ENCODE data around the gene ZNF593. TPM values are rescaled to one million over a fixed set of nuclear protein-coding genes. Genes with fewer than 3 reads are reported as not detected.

ZNF593 gene
- total RNA-seq, 1 experiment from 2014 or later = 62.3 TPM

- Histone ChIP-seq H3K27me3 (replicated peaks; ENCODE audit: insufficient read depth, low read depth, low read length, poor library complexity) (no peaks in the 10 kb centered on the region), H3K36me3 (ENCODE audit: insufficient read depth, low read length, poor library complexity, severe bottlenecking) (no peaks in the 10 kb centered on the region), H3K9me3 (ENCODE audit: low read depth, low read length, poor library complexity, severe bottlenecking) (no peaks in the 10 kb centered on the region), H3K4me1 (ENCODE audit: insufficient read depth, low read length, poor library complexity, severe bottlenecking) (no peaks in the 10 kb centered on the region), H3K27ac (ENCODE audit: low read depth, low read length, poor library complexity, severe bottlenecking) (no peak overlapping the region), H3K4me3 (ENCODE audit: low read depth, low read length, poor library complexity, severe bottlenecking) (no peak overlapping the region)
- no peak for DNase-seq (ENCODE audit: low spot score)
- BruUV-seq (replicated peaks) = no TSS peak
- intact Hi-C loops (cut with micrococcal nuclease; ENCODE audit: unreplicated experiment) = no loop called here
- ChIA-PET POLR2A (ENCODE audit: low non-redundant PET) (no interaction called here), CTCF (interaction anchor here (0.7 kb wide), 1 partner anchor 13 kb away, joined by 4 read pairs; no protein-coding TSS in a partner anchor)
- TF ChIP-seq EZH2 (IDR thresholded peaks at IDR 0.05; ENCODE audit: borderline replicate concordance, low read depth, low read length, poor library complexity, severe bottlenecking) = no peak
- TF ChIP-seq, protein P1, sequence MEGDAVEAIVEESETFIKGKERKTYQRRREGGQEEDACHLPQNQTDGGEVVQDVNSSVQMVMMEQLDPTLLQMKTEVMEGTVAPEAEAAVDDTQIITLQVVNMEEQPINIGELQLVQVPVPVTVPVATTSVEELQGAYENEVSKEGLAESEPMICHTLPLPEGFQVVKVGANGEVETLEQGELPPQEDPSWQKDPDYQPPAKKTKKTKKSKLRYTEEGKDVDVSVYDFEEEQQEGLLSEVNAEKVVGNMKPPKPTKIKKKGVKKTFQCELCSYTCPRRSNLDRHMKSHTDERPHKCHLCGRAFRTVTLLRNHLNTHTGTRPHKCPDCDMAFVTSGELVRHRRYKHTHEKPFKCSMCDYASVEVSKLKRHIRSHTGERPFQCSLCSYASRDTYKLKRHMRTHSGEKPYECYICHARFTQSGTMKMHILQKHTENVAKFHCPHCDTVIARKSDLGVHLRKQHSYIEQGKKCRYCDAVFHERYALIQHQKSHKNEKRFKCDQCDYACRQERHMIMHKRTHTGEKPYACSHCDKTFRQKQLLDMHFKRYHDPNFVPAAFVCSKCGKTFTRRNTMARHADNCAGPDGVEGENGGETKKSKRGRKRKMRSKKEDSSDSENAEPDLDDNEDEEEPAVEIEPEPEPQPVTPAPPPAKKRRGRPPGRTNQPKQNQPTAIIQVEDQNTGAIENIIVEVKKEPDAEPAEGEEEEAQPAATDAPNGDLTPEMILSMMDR (conservative IDR thresholded peaks at IDR 0.05; ENCODE audit: low read depth, low read length) = no peak
These were observed 22.0 kb downstream of the ZNF593 start for GRCh38 chr1:26191739-26192138.

DNA sequence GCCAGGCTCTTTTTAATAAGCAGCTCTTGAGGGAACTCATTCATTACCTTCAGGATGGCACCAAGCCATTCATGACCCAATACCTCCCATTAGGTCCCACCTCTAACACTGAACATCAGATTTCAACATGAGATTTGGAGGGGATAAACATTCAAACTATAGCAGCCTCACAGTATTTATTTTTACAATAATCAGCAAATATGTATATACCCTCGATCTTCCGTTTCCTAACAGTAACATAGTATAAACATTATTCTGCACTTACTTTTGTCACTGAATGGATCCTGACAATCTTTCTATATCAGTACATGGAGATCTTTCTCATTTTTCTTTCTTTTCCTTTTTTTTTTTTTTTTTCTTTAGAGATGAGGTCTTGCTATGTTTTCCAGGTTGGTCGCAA lies 26.1 kb downstream of the ZNF593 start:
- H3K9me3 ChIP-seq (ENCODE audit: low read depth, low read length, poor library complexity, severe bottlenecking) = no peaks in the 10 kb centered on the region
- BruUV-seq (replicated peaks) = no TSS peak
- no peaks in the 10 kb centered on the region for H3K36me3 ChIP-seq (ENCODE audit: insufficient read depth, low read length, poor library complexity, severe bottlenecking)
- no peak overlapping the region for H3K27ac ChIP-seq (ENCODE audit: low read depth, low read length, poor library complexity, severe bottlenecking)
- ChIA-PET CTCF (no interaction called here), POLR2A (ENCODE audit: low non-redundant PET) (no interaction called here)
- H3K4me1 ChIP-seq (ENCODE audit: insufficient read depth, low read length, poor library complexity, severe bottlenecking) = no peaks in the 10 kb centered on the region
- TF ChIP-seq, protein P1 (conservative IDR thresholded peaks at IDR 0.05; ENCODE audit: low read depth, low read length) = no peak
- no peak for TF ChIP-seq EZH2 (IDR thresholded peaks at IDR 0.05; ENCODE audit: borderline replicate concordance, low read depth, low read length, poor library complexity, severe bottlenecking)
- H3K27me3 ChIP-seq (replicated peaks; ENCODE audit: insufficient read depth, low read depth, low read length, poor library complexity) = no peaks in the 10 kb centered on the region
- H3K4me3 ChIP-seq (ENCODE audit: low read depth, low read length, poor library complexity, severe bottlenecking) = no peak overlapping the region
- intact Hi-C loops (cut with micrococcal nuclease; ENCODE audit: unreplicated experiment) = no loop called here
- DNase-seq (ENCODE audit: low spot score) = no peak

GRCh38 chr1:26197301-26197700 lies 27.6 kb downstream of the ZNF593 start:
- H3K9me3 ChIP-seq (ENCODE audit: low read depth, low read length, poor library complexity, severe bottlenecking) = no peaks in the 10 kb centered on the region
- CTCF ChIA-PET = no interaction called here
- intact Hi-C loops (cut with micrococcal nuclease; ENCODE audit: unreplicated experiment) = no loop called here
- H3K27ac ChIP-seq (ENCODE audit: low read depth, low read length, poor library complexity, severe bottlenecking) = no peak overlapping the region
- POLR2A ChIA-PET (ENCODE audit: low non-redundant PET) = no interaction called here
- no peaks in the 10 kb centered on the region for H3K36me3 ChIP-seq (ENCODE audit: insufficient read depth, low read length, poor library complexity, severe bottlenecking)
- DNase-seq (ENCODE audit: low spot score) = no peak
- no peaks in the 10 kb centered on the region for H3K4me1 ChIP-seq (ENCODE audit: insufficient read depth, low read length, poor library complexity, severe bottlenecking)
- no peaks in the 10 kb centered on the region for H3K27me3 ChIP-seq (replicated peaks; ENCODE audit: insufficient read depth, low read depth, low read length, poor library complexity)
- no peak overlapping the region for H3K4me3 ChIP-seq (ENCODE audit: low read depth, low read length, poor library complexity, severe bottlenecking)
- TF ChIP-seq EZH2 (IDR thresholded peaks at IDR 0.05; ENCODE audit: borderline replicate concordance, low read depth, low read length, poor library complexity, severe bottlenecking) = no peak
- TF ChIP-seq, protein P1 (conservative IDR thresholded peaks at IDR 0.05; ENCODE audit: low read depth, low read length) = no peak
- BruUV-seq (replicated peaks) = no TSS peak

Data from A673 (cell line).